ENCODE data around the gene PGM2L1.
"Not testable (repeated sequence)": the region's sequence is repeated elsewhere in the genome, so short reads cannot be mapped to it uniquely, and the experiment has no call there.

Gene PGM2L1

GRCh38 chr11:74400606-74401005 is 2.4 kb upstream of the PGM2L1 start:
- DNase-seq (ENCODE audit: low spot score) = no peak

GRCh38 chr11:74397501-74398243 is 561 bp downstream of the PGM2L1 start:
- peak; percentile 89 for DNase-seq (ENCODE audit: low spot score)

DNA sequence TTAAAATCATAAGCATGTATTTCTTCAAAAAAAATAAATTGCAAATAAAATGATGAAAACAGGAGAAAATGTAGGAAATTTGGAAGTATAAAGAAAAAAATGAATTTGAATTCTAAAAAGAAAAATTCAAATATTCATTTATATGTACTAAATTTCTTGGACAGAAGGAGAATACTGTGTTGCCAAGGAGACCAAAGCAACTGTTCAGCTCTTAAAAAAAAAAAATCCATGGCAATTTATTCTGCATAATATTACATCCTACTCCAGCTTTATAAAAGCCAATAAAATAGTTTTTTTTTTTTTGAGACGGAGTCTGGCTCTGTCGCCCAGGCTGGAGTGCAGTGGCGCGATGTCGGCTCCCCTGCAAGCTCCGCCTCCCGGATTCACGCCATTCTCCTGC is 6.0 kb downstream of the PGM2L1 start:
- DNase-seq (ENCODE audit: low spot score) = no peak

DNA sequence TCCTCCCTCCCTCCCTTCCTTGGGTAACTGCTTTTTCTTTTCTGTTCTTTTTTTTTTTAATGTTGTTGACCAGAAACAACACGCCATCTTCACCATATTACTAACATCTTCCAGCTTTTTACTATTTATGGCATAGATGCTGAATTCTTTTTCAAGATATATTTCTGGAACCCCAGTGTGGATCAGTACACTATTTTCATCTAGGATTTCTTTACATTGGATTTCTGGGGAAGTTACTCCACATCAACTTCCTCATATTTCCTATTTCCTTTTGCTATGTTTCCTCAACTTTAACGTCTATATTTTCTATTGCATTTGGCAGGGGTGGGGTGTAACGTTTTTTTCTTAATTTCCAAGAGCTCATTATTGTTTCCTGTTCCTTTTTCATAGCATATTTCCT is 7.0 kb downstream of the PGM2L1 start:
- DNase-seq (ENCODE audit: low spot score) = no peak

- DNase-seq (ENCODE audit: low spot score) = no peak
Measured at GRCh38 chr11:74390697-74391096, 7.5 kb downstream of the PGM2L1 start.

DNA sequence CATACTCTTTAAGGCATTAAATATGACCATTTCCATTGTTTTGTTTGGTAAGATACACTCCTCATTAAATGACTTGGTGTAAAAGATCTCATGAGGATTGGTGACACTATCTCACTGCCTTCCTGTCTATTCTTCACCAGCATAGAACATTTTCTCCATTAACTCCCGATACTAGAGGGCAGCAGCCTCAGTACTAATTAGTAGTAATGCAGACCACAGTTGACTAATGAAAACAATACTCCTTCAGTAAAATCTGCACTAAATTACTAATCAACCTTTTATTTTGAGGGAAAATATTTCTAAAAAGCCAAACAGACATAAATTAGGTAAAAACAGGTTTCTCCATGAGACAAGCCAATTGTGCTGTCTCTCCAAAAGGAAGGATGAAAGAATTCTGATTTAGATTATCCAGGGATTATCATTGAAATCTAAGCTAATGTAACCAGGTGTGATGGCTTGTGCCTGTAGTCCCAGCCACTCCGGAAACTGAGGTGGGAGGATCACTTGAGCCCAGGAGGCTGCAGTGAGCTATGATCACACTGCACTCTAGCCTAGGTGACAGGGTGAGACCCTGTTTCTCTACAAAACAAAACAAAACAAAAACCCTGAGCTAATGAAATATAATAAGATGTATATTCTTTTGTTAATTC is 9.4 kb downstream of the PGM2L1 start:
- peak; percentile 62 for DNase-seq (ENCODE audit: low spot score)

DNA sequence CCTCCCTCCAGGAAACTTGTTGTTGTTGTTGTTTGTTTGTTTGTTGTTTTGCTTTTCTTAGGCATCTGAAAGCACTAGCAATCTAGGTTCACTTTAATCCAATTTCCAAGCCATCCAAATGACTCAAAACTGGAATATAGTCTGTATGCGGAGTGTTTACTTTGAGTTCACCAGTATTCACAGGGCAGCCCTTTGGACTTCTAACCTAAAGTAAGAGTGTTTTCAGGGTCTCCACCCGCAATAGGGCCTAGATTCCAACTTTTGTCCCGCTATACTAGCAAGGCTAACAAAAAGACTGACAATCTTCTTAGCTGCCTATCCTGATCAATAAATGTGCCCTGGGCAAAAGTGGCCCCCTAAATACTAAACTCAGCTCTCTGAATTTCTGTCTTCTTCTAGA is 13.6 kb downstream of the PGM2L1 start:
- DNase-seq (ENCODE audit: low spot score) = no peak

DNA sequence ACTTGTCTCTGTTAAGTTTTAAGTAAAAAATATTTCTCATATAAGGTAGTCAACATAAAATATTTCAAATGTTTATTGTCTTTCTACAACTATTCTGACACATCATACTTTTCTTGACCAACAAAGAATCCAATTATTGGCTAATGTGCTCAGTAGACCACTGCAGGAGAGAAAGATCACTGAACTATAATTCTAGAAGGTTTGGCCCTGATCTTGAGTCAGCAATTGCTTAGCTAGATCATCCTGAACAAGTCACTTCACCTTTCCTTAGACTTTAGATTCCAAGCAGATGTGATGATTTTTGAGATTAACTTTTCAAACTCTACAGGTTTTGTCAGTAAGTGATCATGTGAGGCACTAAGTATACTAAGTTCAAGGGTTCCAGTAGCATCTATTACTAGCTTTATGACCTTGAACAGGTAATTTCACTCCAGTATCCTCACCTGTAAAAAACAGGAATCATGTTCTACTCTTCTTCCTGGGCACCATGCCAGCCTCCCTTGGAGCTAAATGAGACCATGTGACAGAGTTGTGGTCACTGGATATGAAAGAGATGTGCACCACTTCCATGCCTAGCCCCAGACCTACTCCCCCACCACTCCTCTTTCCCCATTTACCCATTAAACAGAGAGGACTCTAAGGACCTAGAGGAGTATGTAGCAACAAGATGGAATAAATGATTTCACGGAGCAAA is 17.3 kb downstream of the PGM2L1 start:
- DNase-seq (ENCODE audit: low spot score) = peak; percentile 33

DNA sequence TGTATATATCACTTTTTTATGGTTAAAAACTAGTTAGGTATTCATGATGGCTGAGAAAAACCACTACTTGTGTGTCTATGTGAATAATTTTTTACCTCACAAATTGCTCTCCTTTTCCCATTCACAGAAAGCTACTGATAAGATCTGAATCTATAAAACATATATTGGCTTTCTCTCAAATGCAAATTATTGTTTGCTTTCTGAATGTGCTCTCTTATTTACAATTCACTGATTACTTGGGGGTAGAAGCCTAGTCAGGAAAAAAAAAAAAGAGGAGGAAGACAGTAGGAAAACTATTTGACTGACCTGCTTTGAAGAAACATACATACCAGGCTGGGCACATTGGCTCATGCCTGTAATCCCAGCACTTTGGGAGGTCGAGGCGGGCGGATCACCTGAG is 20.5 kb downstream of the PGM2L1 start:
- no peak for DNase-seq (ENCODE audit: low spot score)

GRCh38 chr11:74373382-74373781 is 24.9 kb downstream of the PGM2L1 start:
- no peak for DNase-seq (ENCODE audit: low spot score)

DNA sequence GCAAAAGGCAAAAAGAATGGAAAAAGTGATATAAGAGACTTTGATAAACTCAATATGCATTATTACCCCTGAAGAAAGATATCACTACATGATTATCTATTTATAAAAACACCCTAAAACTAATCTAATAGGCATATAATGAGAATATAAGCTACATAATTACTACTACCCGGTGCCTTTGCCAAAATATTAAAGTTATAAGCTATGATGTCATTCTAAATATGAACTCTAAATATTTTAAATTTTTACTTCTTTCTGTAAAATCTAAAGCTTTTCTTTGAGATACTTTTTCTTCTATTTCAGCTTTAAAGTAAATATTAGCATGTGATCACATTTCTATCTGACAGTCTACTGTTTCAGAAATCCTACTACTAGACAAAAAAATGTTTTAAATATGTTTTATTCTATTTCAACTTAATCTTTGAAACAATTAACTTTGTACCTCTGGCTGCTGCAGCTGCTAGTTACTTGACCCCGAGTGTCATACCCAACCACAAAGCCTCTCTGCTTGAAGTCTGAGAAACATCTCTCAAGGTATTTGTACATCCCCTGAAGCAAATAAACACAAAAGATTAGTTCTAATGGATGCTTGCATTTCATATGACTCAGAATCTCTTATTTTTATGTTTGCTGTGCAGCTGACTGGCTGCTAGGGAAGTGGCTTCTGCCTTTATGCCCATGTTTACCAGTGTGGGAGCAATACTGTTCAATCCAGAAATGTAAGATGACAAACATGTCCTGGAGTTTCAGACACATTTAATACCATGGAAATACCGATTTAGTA is 26.8 kb downstream of the PGM2L1 start:
- no peak for DNase-seq (ENCODE audit: low spot score)

- no peak for DNase-seq (ENCODE audit: low spot score)
Measured at GRCh38 chr11:74370123-74370522, 28.1 kb downstream of the PGM2L1 start.

- DNase-seq (ENCODE audit: low spot score) = no peak
Measured at GRCh38 chr11:74367881-74368280, 30.4 kb downstream of the PGM2L1 start.

DNA sequence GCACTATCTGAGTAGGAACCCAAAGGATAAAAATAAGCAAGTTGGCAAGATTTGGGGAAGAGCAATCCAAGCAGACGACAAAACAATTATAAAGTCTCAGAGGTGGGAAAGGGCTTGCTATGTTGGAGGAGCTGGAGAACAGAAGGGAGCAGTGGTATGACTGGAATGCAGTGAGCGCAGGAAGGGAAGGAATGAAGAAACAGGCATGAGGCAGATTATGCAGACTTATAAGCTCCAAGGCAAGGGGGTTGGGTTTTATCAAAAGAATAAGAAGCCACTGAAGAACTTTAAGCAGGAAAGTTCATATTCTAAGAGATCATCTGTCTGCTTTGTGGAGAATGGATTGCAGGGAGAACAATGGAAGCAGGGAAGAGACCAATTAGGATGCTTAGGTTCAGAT is 31.7 kb downstream of the PGM2L1 start:
- no peak for DNase-seq (ENCODE audit: low spot score)

GRCh38 chr11:74365805-74366204 is 32.4 kb downstream of the PGM2L1 start:
- DNase-seq (ENCODE audit: low spot score) = not testable (repeated sequence)

DNA sequence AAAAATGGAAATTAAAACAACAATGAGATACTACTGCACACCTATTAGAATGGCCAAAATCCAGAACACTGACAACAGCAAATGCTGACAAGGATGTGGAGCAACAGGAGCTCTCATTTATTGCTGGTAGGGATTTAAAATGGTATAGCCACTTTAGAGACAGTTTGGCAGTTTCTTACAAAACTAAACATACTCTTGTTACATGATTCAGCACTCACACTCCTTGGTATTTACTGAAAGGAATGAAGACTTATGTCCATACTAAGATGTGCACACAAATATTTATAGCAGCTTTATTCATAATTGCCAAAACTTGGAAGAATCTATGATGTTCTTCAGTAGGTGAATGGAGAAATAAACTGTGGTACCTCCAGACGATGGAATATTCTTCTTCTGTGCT is 40.8 kb downstream of the PGM2L1 start:
- DNase-seq (ENCODE audit: low spot score) = no peak

GRCh38 chr11:74355626-74356025 is 42.6 kb downstream of the PGM2L1 start:
- no peak for DNase-seq (ENCODE audit: low spot score)

DNA sequence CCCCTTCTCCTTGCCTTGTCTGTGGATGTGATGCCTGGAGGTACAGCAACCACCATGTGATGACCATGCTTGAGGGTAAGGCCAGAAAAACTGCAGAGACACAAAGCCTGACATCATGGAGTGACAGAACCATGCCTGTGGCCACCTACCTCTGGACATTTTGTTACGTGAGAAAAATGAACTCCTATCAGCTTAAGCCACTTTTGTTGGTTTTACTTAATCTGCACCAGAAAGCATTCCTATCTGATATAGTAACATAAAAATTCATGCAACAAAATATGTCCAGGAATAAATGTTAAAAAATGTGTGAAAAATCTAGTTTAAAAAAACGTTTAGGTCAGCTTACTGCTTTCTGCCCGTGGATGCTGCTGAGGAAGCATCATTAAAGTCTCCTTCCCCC is 44.2 kb downstream of the PGM2L1 start:
- DNase-seq (ENCODE audit: low spot score) = no peak

GRCh38 chr11:74347381-74347780 is 50.9 kb downstream of the PGM2L1 start:
- no peak for DNase-seq (ENCODE audit: low spot score)

DNA sequence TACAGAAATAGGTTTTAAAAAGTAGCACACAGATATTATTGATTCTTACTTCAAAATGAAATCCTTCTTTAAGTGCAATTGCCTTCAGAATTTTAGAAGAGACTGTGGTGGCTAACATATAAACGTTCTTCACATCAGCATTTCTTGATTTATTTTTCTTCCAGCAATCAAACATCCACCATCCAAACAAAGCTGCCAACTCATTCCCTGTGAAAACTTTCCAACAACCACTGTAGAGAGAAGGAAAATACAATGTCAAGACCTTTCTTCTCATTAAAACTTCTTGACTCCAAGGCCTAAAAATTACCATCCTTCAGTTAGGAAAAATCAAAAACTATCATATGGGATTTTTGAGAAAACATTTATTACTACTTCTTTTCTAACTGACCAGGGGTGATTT is 52.8 kb downstream of the PGM2L1 start:
- DNase-seq (ENCODE audit: low spot score) = no peak

- no peak for DNase-seq (ENCODE audit: low spot score)
Measured at GRCh38 chr11:74341921-74342320, 56.3 kb downstream of the PGM2L1 start.

DNA sequence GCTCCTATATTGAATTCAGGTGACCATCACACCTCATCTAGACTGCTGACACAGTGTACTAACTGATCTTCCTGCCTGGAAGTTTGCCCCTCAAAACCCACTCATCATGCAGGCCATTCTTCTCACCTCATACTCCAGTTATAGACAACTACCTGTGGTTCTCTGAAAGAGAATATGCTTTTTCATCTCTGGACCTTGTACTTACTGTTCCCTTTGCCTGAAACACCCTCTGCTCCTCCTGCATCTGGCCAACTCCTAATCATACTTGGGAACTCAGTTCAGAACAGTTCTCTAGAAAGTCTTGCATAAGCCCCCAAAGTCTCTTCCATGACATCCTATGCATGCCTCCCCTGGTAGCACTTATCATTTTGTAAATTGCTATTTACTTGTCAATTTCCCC is 58.6 kb downstream of the PGM2L1 start:
- no peak for DNase-seq (ENCODE audit: low spot score)

- DNase-seq (ENCODE audit: low spot score) = no peak
Measured at GRCh38 chr11:74338963-74339362, 59.3 kb downstream of the PGM2L1 start.

Measured in SW480 (cell line).